Lung (tissue), 12 donors: Measurements from ENCODE around the gene VTCN1. TPM values are rescaled to one million over a fixed set of nuclear protein-coding genes. Genes with fewer than 3 reads are reported as not detected.

Experiments used
- ATAC-seq: fragments of 200-7000 bp; cut with Tn5 transposase; one replicate; pipeline ENCODE4 v1.9.1; 2020; ENCODE audit warnings: moderate number of reproducible peaks; ENCODE audit not compliant: insufficient read depth, low FRiP score
- DNase-seq, 3 donors: peaks; one replicate each; pipeline ENCODE4 v3.0.0-alpha.2; 2013 to 2017
- H3K27ac ChIP-seq, 2 donors: one replicate each; pipeline ENCODE4 v1.5.1; 2013; ENCODE audit warnings: mild to moderate bottlenecking in 2 of 2, moderate library complexity in 2 of 2, control low read depth in 1 of 2, inconsistent platforms in 1 of 2, low read depth in 1 of 2, low read length in 1 of 2
- H3K27me3 ChIP-seq, 3 donors: one replicate each; pipeline ENCODE4 v1.5.1; 2013; ENCODE audit warnings: low read length in 2 of 3; ENCODE audit not compliant: control insufficient read depth in 3 of 3, insufficient read depth in 3 of 3
- H3K36me3 ChIP-seq, 4 donors: one replicate each; pipeline ENCODE4 v1.5.1; 2013; ENCODE audit warnings: low read length in 4 of 4, mild to moderate bottlenecking in 1 of 4, moderate library complexity in 1 of 4; ENCODE audit not compliant: control insufficient read depth in 4 of 4, insufficient read depth in 4 of 4
- H3K4me1 ChIP-seq, 5 donors: one replicate each; pipeline ENCODE4 v1.5.1; 2013; ENCODE audit warnings: low read length in 5 of 5, mild to moderate bottlenecking in 2 of 5, moderate library complexity in 1 of 5; ENCODE audit not compliant: control insufficient read depth in 5 of 5, insufficient read depth in 5 of 5
- H3K4me3 ChIP-seq: one replicate; pipeline ENCODE4 v1.5.1; 2013; ENCODE audit warnings: mild to moderate bottlenecking, control low read depth, moderate library complexity
- H3K9ac ChIP-seq, 2 donors: one replicate each; pipeline ENCODE4 v1.5.1; 2013; ENCODE audit warnings: low read length in 2 of 2, control low read depth in 1 of 2; ENCODE audit not compliant: insufficient read depth in 1 of 2
- H3K9me3 ChIP-seq, 4 donors: one replicate each; pipeline ENCODE4 v1.5.1; 2013; ENCODE audit warnings: low read length in 3 of 4, mild to moderate bottlenecking in 1 of 4, moderate library complexity in 1 of 4; ENCODE audit not compliant: control insufficient read depth in 4 of 4, insufficient read depth in 3 of 4
- CTCF ChIP-seq: IDR thresholded peaks from 2 replicates; pipeline ENCODE4 v1.5.1; 2012; ENCODE audit warnings: mild to moderate bottlenecking; ENCODE audit errors: control extremely low read depth, extremely low read depth
- WGBS, 2 donors: extraction: QIAGEN DNeasy Blood & Tissue Kit; methylation state at CpG; one replicate each; pipeline ENCODE4 v1.1.7; 2013; 5-methylcytosine and 5-hydroxymethylcytosine counted together
- polyA plus RNA-seq, 2 donors: library from polyadenylated mRNA; stranded (reverse); fragments of 200-250 nt; gene quantifications; one replicate each; pipeline ENCODE4 v1.2.1, GENCODE V29; 2013
- total RNA-seq, 2 donors: library from RNA; depleted of rRNA in 1 of 2; stranded (reverse); fragments of >200 nt in 1 of 2; gene quantifications; one replicate each; pipeline ENCODE4 v1.2.1, GENCODE V29; 2014 to 2021
- donor health status: control.
- donor health status: control.
- donor health status: Bipolar disorder and iron deficiency.
- donor health status: healthy.
- donor health status: DM: yes; HTN: yes; CAD: no.

Gene VTCN1
- total and polyA plus RNA-seq, 4 donors: 0.45 to 3.9 (median 1.9) TPM

- Histone ChIP-seq H3K27me3 (no peaks in the 10 kb centered on the region), H3K27ac (no peak overlapping the region), H3K4me1 (peaks cover 0 to 4% (median 0%) of the 10 kb centered on the region in 5 donors), H3K4me3 (no peak overlapping the region), H3K36me3 (no peaks in the 10 kb centered on the region), H3K9me3 (peaks cover 0 to 5% (median 0%) of the 10 kb centered on the region in 4 donors), H3K9ac (no peak overlapping the region)
- no peak for TF ChIP-seq CTCF
- WGBS, 2 donors: 74 to 78% methylated on average over 10 to 11 of the region's 12 CpGs
- ATAC-seq (no peak), DNase-seq (no peak)
Measured at GRCh38 chr1:117215733-117216462, 5.2 kb upstream of the VTCN1 start.

- Histone ChIP-seq H3K36me3 (no peaks in the 10 kb centered on the region), H3K4me1 (peaks cover 0 to 4% (median 0%) of the 10 kb centered on the region in 5 donors), H3K27ac (no peak overlapping the region), H3K27me3 (no peaks in the 10 kb centered on the region), H3K9ac (no peak overlapping the region), H3K9me3 (peaks cover 0 to 5% (median 0%) of the 10 kb centered on the region in 4 donors), H3K4me3 (no peak overlapping the region)
- WGBS, 2 donors: 65 to 68% methylated on average over 3 of the region's 3 CpGs
- DNase-seq (no peak), ATAC-seq (no peak)
- TF ChIP-seq CTCF: no peak
Measured at GRCh38 chr1:117215019-117215418, 4.3 kb upstream of the VTCN1 start.

GRCh38 chr1:117213046-117213445 is 2.3 kb upstream of the VTCN1 start:
- DNase-seq (no peak), ATAC-seq (no peak)
- 93 to 94% methylated on average over 6 of the region's 6 CpGs for WGBS, 2 donors
- peaks cover 0 to 7% (median 0%) of the 10 kb centered on the region in 5 donors for H3K4me1 ChIP-seq
- peaks cover 0 to 5% (median 0%) of the 10 kb centered on the region in 4 donors for H3K9me3 ChIP-seq
- no peak overlapping the region for H3K27ac ChIP-seq
- H3K4me3 ChIP-seq: no peak overlapping the region
- H3K36me3 ChIP-seq: no peaks in the 10 kb centered on the region
- H3K9ac ChIP-seq: no peak overlapping the region
- TF ChIP-seq CTCF: no peak
- no peaks in the 10 kb centered on the region for H3K27me3 ChIP-seq
